HG03159 (cell line): ENCODE data around the gene MTX1.

Source experiments
- ATAC-seq: cut with Tn5 transposase; IDR thresholded peaks from one replicate; pipeline ENCODE4 v1.9.1; 2021; ENCODE audit warnings: mild to moderate bottlenecking, moderate library complexity; ENCODE audit not compliant: unreplicated experiment

The MTX1 gene

DNA sequence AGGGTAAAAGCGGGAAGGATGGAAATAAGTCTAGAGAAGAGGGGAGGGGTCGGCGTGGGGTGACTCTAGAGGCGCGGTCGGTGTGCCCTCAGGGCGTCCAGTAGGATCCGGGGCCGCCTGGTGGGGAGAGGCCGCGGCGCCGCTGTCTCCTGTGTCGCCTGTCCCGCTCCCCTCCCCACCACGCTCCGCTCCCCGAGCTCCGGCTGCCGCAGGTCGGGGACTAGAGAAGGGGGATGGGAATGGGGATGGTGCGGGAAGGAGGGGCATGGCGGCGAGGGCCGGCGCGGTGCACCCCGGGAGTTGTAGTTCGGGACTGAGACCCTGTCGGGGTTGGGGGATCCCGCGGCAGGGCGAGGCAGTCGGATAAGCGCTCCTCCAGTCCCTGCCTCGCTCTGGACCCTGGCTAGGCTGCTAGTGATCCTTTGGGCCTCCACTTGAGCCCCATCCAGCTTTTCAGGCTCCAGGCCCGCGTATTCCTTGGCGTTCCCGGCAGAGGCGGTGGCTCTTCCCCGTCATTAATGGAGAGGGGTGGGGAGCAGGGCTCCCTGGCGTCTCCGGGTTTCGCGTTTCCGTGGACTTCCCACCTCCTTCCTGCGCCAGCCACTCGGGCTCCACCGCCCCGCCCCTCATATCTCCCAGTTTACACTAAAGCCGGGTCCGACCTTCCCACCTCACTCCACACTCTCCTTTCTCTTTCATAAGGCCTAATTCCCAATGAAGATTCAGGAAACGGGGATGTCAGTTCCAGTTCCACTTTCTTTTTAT, 46.9 kb downstream of the MTX1 start, which contains the start of gene ENTREP3:
TSS of gene ENTREP3 (minus strand) at position 241 of the 765 bp plus-strand sequence. CDS start 606 bp downstream, outside the sequence.
- ATAC-seq = no peak

DNA sequence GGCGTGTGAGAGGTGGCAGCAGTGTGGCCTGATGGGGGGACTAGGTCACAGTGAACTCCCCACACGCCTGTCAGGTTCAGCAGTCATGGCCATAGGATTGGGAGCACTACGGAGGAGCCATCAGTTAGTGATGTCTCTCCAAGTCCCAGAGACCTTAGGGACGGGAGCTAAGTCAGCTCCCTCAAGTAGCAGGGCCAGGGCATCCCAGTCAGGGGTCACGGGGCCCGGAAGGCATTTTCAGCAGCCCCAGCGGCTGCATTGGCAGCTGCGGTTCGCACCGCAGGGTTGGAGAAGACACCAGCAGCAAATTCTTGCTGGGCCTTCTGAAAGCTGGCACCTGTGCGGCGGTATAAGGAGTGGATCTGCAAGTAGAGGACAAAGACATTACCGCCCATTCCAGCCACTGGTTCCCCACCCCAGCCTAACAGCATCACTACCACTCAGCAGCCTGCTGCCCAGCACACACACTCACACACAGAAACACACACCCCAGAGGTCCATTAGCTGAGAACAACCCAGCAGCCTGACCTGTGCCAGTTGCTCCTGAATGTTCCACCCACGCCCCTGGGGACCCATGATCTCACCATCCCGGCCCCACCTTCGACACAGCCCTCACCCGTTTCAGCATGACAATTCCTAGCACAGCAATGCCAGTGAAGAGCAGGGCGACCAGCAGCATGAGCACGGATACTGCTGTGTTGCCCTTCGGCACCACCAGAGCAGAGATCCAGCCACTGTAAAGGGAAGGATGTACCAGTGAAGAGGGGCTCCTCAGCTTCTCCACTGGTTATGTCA, 47.8 kb downstream of the MTX1 start:
- ATAC-seq = no peak

DNA sequence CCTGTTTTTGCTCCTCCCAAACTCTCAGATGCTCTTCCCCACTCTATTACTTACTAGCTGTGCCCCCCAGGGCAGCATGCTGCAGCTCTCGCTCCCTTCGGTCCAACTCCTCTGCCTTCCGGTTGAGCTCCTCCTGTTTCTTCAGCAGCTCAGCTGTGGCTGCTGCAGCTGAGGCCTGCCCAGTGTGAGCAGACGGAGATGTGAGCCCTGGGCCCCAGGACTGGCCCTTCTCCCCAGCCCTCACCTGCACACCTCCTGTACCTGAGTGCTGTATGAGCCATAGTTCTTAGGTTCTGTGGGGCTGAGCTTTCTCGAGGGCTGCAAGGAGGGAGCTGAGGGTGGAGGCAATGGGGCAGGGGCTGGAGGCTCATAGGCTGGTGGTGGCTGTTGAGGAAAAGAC, 51.8 kb downstream of the MTX1 start:
- ATAC-seq = no peak

DNA sequence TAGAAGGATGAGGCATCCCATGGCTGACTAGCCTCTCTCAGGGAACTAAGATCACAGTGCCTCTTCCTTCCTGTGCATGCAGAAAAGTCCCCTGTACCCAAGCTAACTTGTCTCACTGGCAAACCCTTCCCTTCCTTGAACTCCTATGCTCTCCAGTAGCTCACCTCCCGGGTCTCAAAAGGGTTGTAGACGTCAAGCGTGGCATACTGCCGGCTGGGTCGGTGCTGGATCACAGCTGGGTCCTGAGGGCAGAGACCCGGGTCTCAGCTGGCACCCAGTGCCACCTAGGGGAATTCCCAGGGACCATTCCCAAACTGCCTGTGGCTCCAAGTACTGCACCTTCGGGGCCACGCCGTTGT, 53.0 kb downstream of the MTX1 start:
- ATAC-seq = no peak

DNA sequence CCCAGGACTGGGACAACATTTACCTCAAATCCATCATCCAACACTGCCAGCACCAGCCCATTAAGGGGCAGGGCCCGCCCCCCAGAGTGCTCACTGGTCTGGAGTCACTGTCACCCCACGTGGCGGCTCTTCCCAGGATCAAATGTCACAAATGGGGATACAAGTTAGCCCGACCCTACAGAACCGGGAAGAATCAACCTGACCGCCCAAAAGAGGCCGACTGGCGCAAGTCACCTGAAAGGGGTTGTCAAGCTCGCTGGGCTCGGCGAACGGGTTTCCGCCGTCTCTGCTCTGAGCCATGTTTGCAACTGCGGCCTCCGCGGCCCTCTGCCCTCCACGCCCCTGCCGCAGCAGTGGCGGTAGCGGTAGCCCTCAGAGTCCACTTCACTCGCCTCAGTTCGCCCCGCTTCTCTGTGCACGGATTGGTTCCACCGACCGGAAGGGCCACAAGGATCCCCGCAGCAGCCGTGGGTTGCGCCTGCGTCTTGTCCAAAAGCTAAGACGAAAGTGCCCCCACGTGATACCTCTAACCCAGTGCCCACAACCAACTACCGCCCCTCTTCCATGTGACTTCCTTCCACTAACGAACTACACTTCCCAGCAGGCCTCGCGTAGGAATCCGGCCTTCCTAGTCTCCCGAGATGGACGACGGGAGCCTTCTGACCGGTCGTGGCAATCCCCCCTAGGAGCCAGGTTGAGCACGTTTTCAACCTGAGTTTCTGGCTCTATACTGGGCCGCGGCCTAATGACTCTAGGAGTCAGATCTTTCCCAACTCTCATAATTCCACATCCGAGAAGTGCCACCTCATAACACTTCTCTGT, 53.6 kb downstream of the MTX1 start, which contains the start of gene SCAMP3:
TSS of gene SCAMP3 (minus strand) at position 509 of the 822 bp plus-strand sequence. CDS start at position 300, 209 bp downstream.
- peak; percentile 90 for ATAC-seq

DNA sequence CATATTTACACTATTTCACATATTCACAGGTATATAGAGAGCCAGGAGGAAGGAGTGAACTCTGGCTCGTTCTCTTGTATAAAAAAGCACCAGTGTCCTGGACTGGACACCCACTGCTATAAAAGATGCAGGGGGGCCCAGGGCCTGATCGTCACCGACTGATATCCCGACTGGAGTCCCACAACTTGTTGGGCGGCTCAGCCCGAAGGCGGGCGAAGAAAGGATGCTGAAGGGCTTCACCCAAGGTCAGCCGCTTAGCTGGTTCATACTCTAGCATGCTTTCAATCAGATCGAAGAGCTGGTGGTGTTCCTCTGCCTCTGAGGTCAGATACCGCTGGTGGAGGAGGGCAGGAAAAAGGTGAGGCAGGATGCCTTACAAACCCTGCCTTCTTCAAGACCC, 54.6 kb downstream of the MTX1 start:
- ATAC-seq = no peak
